ENCODE data around the gene GRIA1.
A peak's percentile ranks its signal among the peaks of the same experiment; 100 is the strongest.

GRIA1 gene

GRCh38 chr5:153544706-153545105 is 54.2 kb downstream of the GRIA1 start:
- TF ChIP-seq CTCF (IDR thresholded peaks at IDR 0.05; ENCODE audit: control insufficient read depth, insufficient read depth, low read depth, low read length, missing control alignments), result no peak
- DNase-seq (ENCODE audit: low read depth), result no peak
- no peak overlapping the region for H3K4me3 ChIP-seq (ENCODE audit: control insufficient read depth, low read depth, low read length)

- DNase-seq (ENCODE audit: low read depth), result peak; percentile 65
- TF ChIP-seq CTCF (IDR thresholded peaks at IDR 0.05; ENCODE audit: control insufficient read depth, insufficient read depth, low read depth, low read length, missing control alignments), result no peak
- H3K4me3 ChIP-seq (ENCODE audit: control insufficient read depth, low read depth, low read length), result no peak overlapping the region
Measured at GRCh38 chr5:153546566-153546965, 56.1 kb downstream of the GRIA1 start.

GRCh38 chr5:153551537-153552079 is 61.1 kb downstream of the GRIA1 start:
- no peak for TF ChIP-seq CTCF (IDR thresholded peaks at IDR 0.05; ENCODE audit: control insufficient read depth, insufficient read depth, low read depth, low read length, missing control alignments)
- H3K4me3 ChIP-seq (ENCODE audit: control insufficient read depth, low read depth, low read length), result no peak overlapping the region
- DNase-seq (ENCODE audit: low read depth), result peak; percentile 84

GRCh38 chr5:153552886-153553285 is 62.4 kb downstream of the GRIA1 start:
- DNase-seq (ENCODE audit: low read depth), result peak; percentile 21
- no peak for TF ChIP-seq CTCF (IDR thresholded peaks at IDR 0.05; ENCODE audit: control insufficient read depth, insufficient read depth, low read depth, low read length, missing control alignments)
- no peak overlapping the region for H3K4me3 ChIP-seq (ENCODE audit: control insufficient read depth, low read depth, low read length)

GRCh38 chr5:153555420-153556114 is 65.1 kb downstream of the GRIA1 start:
- DNase-seq (ENCODE audit: low read depth), result no peak
- H3K4me3 ChIP-seq (ENCODE audit: control insufficient read depth, low read depth, low read length), result no peak overlapping the region
- no peak for TF ChIP-seq CTCF (IDR thresholded peaks at IDR 0.05; ENCODE audit: control insufficient read depth, insufficient read depth, low read depth, low read length, missing control alignments)

GRCh38 chr5:153558957-153559356 is 68.5 kb downstream of the GRIA1 start:
- no peak for DNase-seq (ENCODE audit: low read depth)
- no peak overlapping the region for H3K4me3 ChIP-seq (ENCODE audit: control insufficient read depth, low read depth, low read length)
- TF ChIP-seq CTCF (IDR thresholded peaks at IDR 0.05; ENCODE audit: control insufficient read depth, insufficient read depth, low read depth, low read length, missing control alignments), result no peak
